IPS-20b (cell line): Measurements from ENCODE around the gene PRKCZ.
"Not testable (repeated sequence)": the region's sequence is repeated elsewhere in the genome, so short reads cannot be mapped to it uniquely, and the experiment has no call there.

ENCODE experiments used
- H3K27ac ChIP-seq: one replicate; pipeline ENCODE4 v1.5.1; 2013; ENCODE audit warnings: low read length
- H3K27me3 ChIP-seq: 2 replicates; pipeline ENCODE4 v1.6.1; 2013; ENCODE audit warnings: mild to moderate bottlenecking, low read length, inconsistent platforms; ENCODE audit not compliant: insufficient read depth
- H3K36me3 ChIP-seq: 2 replicates; pipeline ENCODE4 v1.6.1; 2013; ENCODE audit warnings: low read depth, mild to moderate bottlenecking, inconsistent platforms, low read length, moderate library complexity; ENCODE audit not compliant: insufficient read depth
- H3K4me1 ChIP-seq: 2 replicates; pipeline ENCODE4 v1.6.1; 2013; ENCODE audit warnings: mild to moderate bottlenecking, control low read depth, inconsistent platforms, low read length, moderate library complexity; ENCODE audit not compliant: insufficient read depth
- H3K4me3 ChIP-seq: 2 replicates; pipeline ENCODE4 v1.5.1; 2013; ENCODE audit warnings: mild to moderate bottlenecking, low read length, inconsistent platforms
- H3K9ac ChIP-seq: 2 replicates; pipeline ENCODE4 v1.6.1; 2013; ENCODE audit warnings: low read depth, mild to moderate bottlenecking, inconsistent platforms, low read length, moderate library complexity
- H3K9me3 ChIP-seq: 2 replicates; pipeline ENCODE4 v1.6.1; 2013; ENCODE audit warnings: mild to moderate bottlenecking, low read depth, low read length, inconsistent platforms; ENCODE audit not compliant: insufficient read depth

PRKCZ gene

DNA sequence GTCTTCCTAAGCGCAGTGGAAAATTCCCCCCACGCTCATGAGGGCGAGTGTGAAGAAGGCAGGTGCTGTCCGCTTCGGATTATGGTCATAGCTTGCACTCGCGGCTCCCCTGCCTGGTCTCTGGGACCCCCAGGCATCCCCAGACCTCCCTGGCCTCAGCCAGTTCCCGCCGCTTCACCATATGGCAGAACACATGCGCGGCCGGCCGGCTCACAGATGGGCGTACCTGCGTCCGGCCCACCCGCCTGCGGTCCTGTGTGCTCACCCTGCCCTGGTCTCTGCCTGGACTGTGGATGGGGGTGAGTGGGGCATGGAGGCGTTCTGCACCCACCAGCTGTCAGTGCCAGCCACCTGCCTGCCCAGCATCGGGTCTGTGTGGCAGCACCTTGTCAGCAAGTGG lies 34.1 kb downstream of the PRKCZ start:
- no peaks in the 10 kb centered on the region for H3K9me3 ChIP-seq
- H3K4me1 ChIP-seq, result no peaks in the 10 kb centered on the region
- H3K9ac ChIP-seq, result no peak overlapping the region
- no peak overlapping the region for H3K27ac ChIP-seq
- H3K27me3 ChIP-seq, result no peaks in the 10 kb centered on the region
- H3K36me3 ChIP-seq, result no peaks in the 10 kb centered on the region
- H3K4me3 ChIP-seq, result no peak overlapping the region

DNA sequence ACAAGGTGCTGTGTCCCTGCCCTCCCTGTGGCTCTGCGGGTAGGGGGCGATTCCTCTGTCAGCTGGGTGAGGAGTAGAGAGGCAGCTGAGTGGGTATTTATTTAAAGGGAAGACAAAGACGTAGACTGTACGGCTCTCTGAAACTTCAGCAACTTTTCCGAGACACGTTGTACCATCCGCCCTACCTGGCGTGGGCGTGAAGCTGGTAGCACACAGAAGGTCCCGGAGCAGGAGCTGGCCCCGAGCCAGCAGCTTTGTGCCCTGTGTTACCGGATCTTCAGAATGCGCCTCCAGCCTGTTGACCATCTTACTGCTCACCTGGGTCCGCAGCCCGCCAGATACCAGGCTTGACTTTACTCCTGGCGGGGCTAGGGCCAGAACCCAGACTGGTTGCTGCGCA lies 34.9 kb downstream of the PRKCZ start:
- H3K4me3 ChIP-seq, result no peak overlapping the region
- H3K9ac ChIP-seq, result no peak overlapping the region
- no peaks in the 10 kb centered on the region for H3K4me1 ChIP-seq
- no peak overlapping the region for H3K27ac ChIP-seq
- no peaks in the 10 kb centered on the region for H3K9me3 ChIP-seq
- no peaks in the 10 kb centered on the region for H3K27me3 ChIP-seq
- H3K36me3 ChIP-seq, result no peaks in the 10 kb centered on the region

DNA sequence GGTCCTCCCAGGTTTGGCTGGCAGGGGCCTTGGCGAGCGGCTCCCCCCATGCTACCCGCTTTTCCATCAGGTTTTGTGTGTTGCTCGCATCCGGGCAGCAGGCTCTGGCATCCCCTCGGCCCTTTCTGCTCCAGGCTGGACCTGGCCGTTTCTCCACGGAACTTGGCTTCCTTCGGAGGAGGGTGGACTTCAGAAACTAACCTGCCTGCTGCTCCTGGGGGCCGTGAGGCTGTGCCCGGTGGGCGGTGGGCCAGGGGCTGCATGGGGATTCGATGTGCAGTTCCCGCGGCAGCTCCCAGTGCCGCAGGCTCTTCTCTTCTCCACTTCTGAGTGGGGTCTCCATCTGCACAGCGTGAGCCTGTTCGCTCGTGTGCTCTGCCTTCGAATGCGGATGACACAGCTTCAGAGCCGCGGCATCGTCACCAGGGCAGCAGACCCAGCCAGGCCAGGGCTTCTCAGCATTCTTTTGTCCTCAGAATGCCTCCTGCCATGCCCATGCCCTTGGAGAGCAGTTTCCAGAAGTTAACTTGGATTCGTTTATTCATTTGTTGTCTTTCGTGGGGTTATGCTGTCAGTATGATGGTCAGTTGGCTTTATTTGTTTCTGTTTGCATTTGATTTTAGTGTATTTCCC lies 36.4 kb downstream of the PRKCZ start:
- H3K4me3 ChIP-seq, result no peak overlapping the region
- no peak overlapping the region for H3K27ac ChIP-seq
- no peaks in the 10 kb centered on the region for H3K36me3 ChIP-seq
- H3K9me3 ChIP-seq, result no peaks in the 10 kb centered on the region
- H3K9ac ChIP-seq, result no peak overlapping the region
- no peaks in the 10 kb centered on the region for H3K4me1 ChIP-seq
- H3K27me3 ChIP-seq, result no peaks in the 10 kb centered on the region

DNA sequence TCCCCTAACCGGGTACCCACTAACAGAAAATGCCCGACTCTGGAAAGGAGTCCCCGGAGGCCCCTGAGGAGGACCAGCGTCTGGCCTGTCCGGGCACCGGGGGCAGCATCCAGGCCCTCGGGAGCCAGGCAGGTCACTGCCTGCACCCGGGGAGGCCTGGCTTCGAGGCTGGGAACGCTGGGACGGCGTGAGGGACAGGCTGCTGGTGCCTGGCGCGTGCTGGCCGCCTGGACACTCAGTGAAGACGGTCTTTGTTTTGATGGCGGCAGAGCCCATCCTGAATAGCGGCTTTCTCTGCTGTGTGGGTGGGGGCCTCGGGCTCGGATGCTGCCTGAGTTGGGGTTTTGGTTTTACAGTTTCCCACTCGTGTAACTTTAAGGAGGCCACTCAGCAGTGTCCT lies 37.6 kb downstream of the PRKCZ start:
- Histone ChIP-seq H3K4me3 (no peak overlapping the region), H3K9me3 (no peaks in the 10 kb centered on the region), H3K4me1 (no peaks in the 10 kb centered on the region), H3K9ac (no peak overlapping the region), H3K27ac (no peak overlapping the region), H3K36me3 (no peaks in the 10 kb centered on the region), H3K27me3 (no peaks in the 10 kb centered on the region)

DNA sequence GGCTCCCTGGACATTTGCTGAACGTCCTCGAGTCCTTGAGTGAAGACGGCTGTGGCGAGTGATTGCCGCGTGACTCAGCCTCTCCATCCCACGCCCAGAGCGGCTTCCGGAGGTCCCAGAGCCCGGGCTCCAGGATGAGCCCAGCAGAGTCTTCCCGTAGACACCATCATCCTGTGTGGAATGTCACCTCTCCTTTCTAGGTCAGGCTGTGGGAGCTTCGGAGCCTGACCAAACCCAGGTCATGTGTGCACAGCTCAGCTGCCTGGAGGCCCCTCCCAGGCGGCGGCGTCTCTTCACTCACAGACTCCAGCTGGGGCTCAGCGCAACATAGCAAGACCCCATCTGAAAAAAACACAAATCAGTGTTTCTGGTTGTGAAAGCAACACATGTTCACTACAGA lies 38.2 kb downstream of the PRKCZ start:
- Histone ChIP-seq H3K4me1 (no peaks in the 10 kb centered on the region), H3K27ac (no peak overlapping the region), H3K36me3 (no peaks in the 10 kb centered on the region), H3K9me3 (no peaks in the 10 kb centered on the region), H3K27me3 (no peaks in the 10 kb centered on the region), H3K9ac (no peak overlapping the region), H3K4me3 (no peak overlapping the region)

DNA sequence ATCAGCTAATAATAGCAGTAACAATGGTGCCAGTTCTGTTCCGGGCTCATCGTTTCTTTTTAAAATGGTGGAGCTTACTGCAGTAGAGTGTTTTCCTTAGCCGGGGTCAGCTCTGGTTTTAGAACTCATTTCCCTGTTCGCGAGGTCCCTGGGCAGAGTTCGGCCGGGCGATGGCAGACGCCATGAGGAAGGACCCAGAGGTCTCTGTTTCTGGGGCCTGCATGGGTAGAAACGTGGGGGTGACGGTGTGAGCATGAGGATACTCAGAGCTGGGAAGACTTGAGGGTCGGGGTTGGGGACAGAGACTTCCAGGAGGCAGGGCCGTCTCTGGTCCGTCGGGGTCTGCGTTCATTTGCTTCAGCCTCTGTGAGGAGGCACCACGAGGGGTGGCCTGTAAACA lies 38.8 kb downstream of the PRKCZ start:
- Histone ChIP-seq H3K4me1 (no peaks in the 10 kb centered on the region), H3K36me3 (no peaks in the 10 kb centered on the region), H3K9ac (no peak overlapping the region), H3K27ac (no peak overlapping the region), H3K4me3 (no peak overlapping the region), H3K27me3 (no peaks in the 10 kb centered on the region), H3K9me3 (no peaks in the 10 kb centered on the region)

DNA sequence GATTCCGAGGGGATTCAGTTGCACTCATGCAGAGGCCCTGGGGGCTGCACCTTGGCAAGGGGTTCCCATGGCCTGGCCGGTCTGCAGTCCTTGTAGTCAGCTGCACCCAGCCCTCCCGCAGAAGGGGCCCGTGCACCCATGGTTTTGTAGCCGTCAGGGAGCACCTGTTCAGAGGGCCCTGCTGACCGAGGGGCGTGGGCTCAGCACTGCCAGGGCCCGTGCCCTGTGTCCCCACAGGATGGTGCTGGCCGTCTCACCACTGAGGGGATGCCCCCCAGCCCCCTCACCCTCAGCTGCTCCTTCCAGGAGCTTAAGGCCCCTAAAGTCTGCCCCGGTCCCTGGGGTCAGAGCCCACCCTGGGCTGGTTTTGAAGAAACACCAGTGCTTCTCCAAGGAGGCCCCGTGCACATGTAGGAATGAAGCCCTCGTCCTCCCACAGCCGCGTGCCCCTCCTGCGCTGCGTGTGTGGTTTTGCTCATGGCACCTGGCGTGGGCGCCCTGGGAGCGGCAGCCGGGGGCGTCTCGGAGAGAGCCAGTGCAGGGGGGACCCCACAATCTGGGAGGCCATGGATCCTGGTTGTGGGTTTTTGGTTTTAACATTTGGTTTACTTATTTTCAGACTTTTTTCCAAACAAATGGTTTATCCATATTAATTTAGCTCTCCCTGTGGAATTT lies 40.1 kb downstream of the PRKCZ start:
- no peaks in the 10 kb centered on the region for H3K9me3 ChIP-seq
- no peaks in the 10 kb centered on the region for H3K27me3 ChIP-seq
- H3K4me1 ChIP-seq, result no peaks in the 10 kb centered on the region
- no peak overlapping the region for H3K4me3 ChIP-seq
- no peaks in the 10 kb centered on the region for H3K36me3 ChIP-seq
- H3K27ac ChIP-seq, result no peak overlapping the region
- no peak overlapping the region for H3K9ac ChIP-seq

DNA sequence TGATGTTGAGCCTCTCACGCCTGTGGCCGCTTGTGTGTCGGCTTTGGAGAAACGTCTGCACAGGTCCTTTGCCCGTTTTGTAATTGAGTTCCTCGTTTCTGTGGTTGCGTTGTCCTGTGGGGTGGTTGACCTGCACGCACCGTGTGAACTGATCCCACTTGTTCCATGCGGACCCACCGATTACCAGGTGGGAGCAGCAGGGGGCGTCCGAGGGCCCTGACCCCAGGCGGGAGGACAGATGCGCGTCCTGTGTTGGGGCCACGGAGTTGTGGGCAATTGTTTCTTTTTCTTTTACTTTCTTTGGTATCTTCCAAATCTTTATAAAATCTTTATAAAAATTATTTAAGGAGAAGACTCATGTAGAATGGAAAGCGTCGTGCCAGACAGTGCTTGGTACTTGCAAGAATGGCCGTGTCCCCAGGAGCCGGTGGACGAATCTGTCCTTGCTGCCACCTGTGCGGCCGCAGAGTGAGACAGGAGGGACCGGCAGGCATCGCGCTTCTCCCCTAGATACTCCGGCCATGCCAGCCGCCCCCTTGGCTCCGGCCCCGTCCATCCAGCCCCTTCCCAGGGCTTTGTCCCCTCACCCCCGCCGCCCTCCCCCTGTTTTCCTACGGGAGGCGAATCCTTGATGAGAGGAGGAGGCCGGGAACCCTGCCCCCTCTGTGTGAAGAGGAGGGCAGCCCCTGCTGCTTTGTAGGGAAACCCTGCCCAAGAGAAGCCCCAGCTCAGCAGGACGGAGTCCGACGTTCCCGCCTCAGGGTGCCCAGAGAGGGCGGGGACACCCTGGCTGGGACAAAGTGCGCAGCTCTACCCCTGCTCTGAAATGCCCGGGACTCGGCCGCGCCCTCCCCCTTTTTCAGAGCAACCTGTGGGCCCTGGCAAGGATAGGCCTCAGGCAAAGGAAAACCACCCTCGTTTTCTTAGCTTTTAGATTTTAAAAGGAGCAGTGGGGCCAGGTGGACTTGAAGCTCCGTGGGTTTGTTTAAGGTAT lies 41.7 kb downstream of the PRKCZ start:
- H3K9me3 ChIP-seq, result no peaks in the 10 kb centered on the region
- no peaks in the 10 kb centered on the region for H3K27me3 ChIP-seq
- no peak overlapping the region for H3K9ac ChIP-seq
- H3K27ac ChIP-seq, result no peak overlapping the region
- no peak overlapping the region for H3K4me3 ChIP-seq
- H3K36me3 ChIP-seq, result no peaks in the 10 kb centered on the region
- no peaks in the 10 kb centered on the region for H3K4me1 ChIP-seq

DNA sequence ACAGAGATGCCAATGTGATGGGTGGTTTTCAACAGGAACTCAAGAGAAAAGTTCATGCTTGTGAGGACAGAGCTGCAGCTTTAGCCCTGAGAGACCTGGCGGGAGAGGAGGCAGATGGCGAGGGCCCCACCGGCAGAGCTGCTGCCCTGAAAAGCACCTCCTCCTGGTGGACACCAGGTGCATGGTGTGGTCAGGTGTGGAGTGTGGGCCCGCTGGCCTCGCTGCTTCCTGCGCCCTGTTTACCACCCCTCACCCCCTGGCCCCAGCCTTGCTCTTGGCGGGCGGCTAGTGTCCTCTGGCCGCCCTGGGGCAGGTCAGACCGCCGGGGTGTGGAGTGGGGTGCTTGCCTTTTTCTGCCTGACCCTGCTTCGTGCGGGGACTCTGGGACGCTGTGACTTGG lies 42.8 kb downstream of the PRKCZ start:
- no peak overlapping the region for H3K4me3 ChIP-seq
- H3K9me3 ChIP-seq, result peaks cover 4% of the 10 kb centered on the region; the same call in 1 of the 2 replicates
- no peaks in the 10 kb centered on the region for H3K27me3 ChIP-seq
- no peak overlapping the region for H3K9ac ChIP-seq
- H3K36me3 ChIP-seq, result no peaks in the 10 kb centered on the region
- no peak overlapping the region for H3K27ac ChIP-seq
- no peaks in the 10 kb centered on the region for H3K4me1 ChIP-seq

DNA sequence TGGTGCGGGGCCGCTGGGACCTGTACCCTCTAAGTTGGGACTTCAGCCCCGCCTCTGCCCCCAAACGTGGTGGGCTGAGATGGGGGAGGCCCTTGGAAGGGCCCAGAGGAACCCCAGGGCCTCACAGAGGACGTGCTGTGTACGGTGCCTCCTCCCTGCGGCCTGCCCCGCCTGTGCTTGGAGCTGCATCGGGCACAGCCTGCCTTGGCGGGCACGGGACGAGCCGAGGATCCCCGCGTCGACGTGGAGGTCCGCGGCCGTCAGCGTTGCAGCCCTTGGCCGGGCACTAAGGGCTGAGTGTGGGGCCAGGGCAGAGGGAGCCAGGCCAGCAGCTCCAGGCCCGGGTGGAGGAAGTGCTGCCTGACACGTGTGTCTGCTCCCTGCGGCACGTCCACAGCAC lies 43.4 kb downstream of the PRKCZ start:
- Histone ChIP-seq H3K9me3 (peaks cover 4% of the 10 kb centered on the region; the same call in 1 of the 2 replicates), H3K27me3 (no peaks in the 10 kb centered on the region)

DNA sequence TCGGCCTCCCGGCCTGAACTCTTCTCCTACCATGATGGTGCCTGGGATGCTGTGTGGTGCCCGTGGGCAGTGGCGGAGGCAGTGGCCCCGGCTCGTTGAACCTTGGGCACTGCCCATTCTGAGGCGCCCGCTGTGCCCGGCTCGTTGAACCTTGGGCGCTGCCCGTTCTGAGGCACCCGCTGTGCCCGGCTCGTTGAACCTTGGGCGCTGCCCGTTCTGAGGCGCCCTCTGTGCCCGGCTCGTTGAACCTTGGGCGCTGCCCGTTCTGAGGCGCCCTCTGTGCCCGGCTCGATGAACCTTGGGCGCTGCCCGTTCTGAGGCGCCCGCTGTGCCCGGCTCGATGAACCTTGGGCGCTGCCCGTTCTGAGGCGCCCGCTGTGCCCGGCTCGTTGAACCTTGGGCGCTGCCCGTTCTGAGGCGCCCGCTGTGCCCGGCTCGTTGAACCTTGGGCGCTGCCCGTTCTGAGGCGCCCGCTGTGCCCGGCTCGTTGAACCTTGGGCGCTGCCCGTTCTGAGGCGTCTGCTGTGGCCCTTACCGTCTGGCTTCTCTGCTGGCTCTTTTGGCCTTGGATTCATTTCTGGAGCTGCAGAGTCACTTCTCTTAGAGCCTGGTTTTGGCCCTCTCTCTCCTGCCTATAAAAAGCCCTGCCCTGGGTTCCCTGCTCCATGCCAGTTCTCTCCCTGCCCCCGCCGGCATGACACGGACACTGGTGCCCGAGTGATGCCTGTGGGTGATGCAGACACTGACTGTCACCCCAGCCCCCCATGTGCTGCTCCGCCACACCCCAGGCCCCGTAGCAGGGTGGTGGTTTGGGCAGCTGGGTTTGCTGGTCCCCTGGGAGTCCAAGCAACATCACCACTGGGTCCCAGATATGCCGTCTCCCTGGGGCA lies 44.3 kb downstream of the PRKCZ start:
- not testable (repeated sequence) for H3K27me3 ChIP-seq, H3K4me1 ChIP-seq, H3K9ac ChIP-seq, H3K36me3 ChIP-seq, H3K9me3 ChIP-seq, H3K27ac ChIP-seq, H3K4me3 ChIP-seq

More for the DNA sequence above, 43.4 kb downstream of the PRKCZ start:
- no peaks in the 10 kb centered on the region for H3K36me3 ChIP-seq
- no peak overlapping the region for H3K27ac ChIP-seq
- no peak overlapping the region for H3K9ac ChIP-seq
- no peak overlapping the region for H3K4me3 ChIP-seq
- H3K4me1 ChIP-seq, result no peaks in the 10 kb centered on the region
